Transverse colon (tissue), 4 donors: ENCODE results near the gene TBPL2. TPM values are rescaled to one million over a fixed set of nuclear protein-coding genes. Genes with fewer than 3 reads are reported as not detected.
A peak's percentile ranks its signal among the peaks of the same experiment; 100 is the strongest.
"Not testable (repeated sequence)": the region's sequence is repeated elsewhere in the genome, so short reads cannot be mapped to it uniquely, and the experiment has no call there.

Source experiments
- DNase-seq: peaks from one replicate; pipeline ENCODE4 v3.0.0-alpha.2; 2019
- H3K27ac ChIP-seq, 4 donors: fragments of 200-600 bp; sonication (generic); 2 replicates each; pipeline ENCODE4 v1.5.1; 2016 to 2018; ENCODE audit warnings: inconsistent platforms in 4 of 4
- H3K27me3 ChIP-seq: fragments of 200-600 bp; sonication (generic); 2 replicates; pipeline ENCODE4 v1.5.1; 2017; ENCODE audit warnings: inconsistent platforms
- H3K36me3 ChIP-seq, 4 donors: fragments of 200-600 bp; sonication (generic); 2 replicates each; pipeline ENCODE4 v1.5.1; 2017 to 2019; ENCODE audit warnings: inconsistent platforms in 4 of 4
- H3K4me1 ChIP-seq, 4 donors: fragments of 200-600 bp; sonication (generic); 2 replicates each; pipeline ENCODE4 v1.5.1; 2017 to 2020; ENCODE audit warnings: inconsistent platforms in 4 of 4
- H3K4me3 ChIP-seq, 4 donors: fragments of 200-600 bp; sonication (generic); 1 replicate in 1 of 4; 2 replicates in 3 of 4; pipeline versions ENCODE4 v1.5.1 to v1.6.1; 2017 to 2019; ENCODE audit warnings: inconsistent platforms in 4 of 4
- H3K9me3 ChIP-seq, 2 donors: fragments of 200-600 bp; sonication (generic); 2 replicates each; pipeline ENCODE4 v1.5.1; 2017 to 2019; ENCODE audit warnings: inconsistent platforms in 2 of 2
- CTCF ChIP-seq, 5 experiments: fragments of 200-600 bp in 3 of 5; fragments of 450-650 bp in 2 of 5; sonication (generic) in 3 of 5; IDR thresholded peaks; 1 replicate in 2 of 5; 2 replicates in 3 of 5; pipeline ENCODE4 v1.5.1; 2016 to 2017; ENCODE audit warnings: antibody characterized with exemption in 5 of 5, inconsistent platforms in 3 of 5, mild to moderate bottlenecking in 2 of 5, moderate library complexity in 1 of 5
- EP300 ChIP-seq: sonication (generic); formaldehyde crosslinking; IDR thresholded peaks from one replicate; pipeline ENCODE4 v1.6.1; 2017; ENCODE audit warnings: antibody characterized with exemption, low read depth
- POLR2A ChIP-seq: fragments of 450-650 bp; IDR thresholded peaks from one replicate; pipeline ENCODE4 v1.6.1; 2016; ENCODE audit warnings: antibody characterized with exemption, mild to moderate bottlenecking, moderate library complexity
- POLR2AphosphoS5 ChIP-seq, 3 donors: sonication (generic); formaldehyde crosslinking; IDR thresholded peaks; one replicate each; pipeline ENCODE4 v1.6.1; 2016; ENCODE audit warnings: antibody characterized with exemption in 3 of 3
- WGBS, 2 donors: methylation state at CpG; one replicate each; pipeline ENCODE4 v1.1.5; 2018; ENCODE audit warnings: low coverage in 1 of 2; 5-methylcytosine and 5-hydroxymethylcytosine counted together
- in situ Hi-C, 4 donors: fragments of 200-750 bp; cut with MboI; loops; one replicate each; pipeline versions ENCODE4 v1.15.0 to v1.15.1; 2017; ENCODE audit warnings: low sequenced_read_pairs in 3 of 4, low pct_ligation_motif_present in 1 of 4, low pct_unique_long_range_greater_than_20kb in 1 of 4
- intact Hi-C: fragments of 100-400 bp; cut with DNase I; formaldehyde crosslinking; loops from one replicate; pipeline ENCODE4 v1.15.1; 2023; ENCODE audit warnings: low total_unique reads
- total RNA-seq, 4 donors: library from RNA; depleted of rRNA; stranded (reverse); fragments of >200 nt; gene quantifications; one replicate each; pipeline ENCODE4 v1.1.0, GENCODE V29; 2016

Gene TBPL2
- total RNA-seq, 4 donors from 2014 or later: not detected

GRCh38 chr14:55457496-55457895 is 17.1 kb upstream of the TBPL2 start:
- intact Hi-C loops: no loop called here
- in situ Hi-C loops: loop anchor here in 1 of 4 donors (25.0 kb wide), 1 partner anchor 1030 kb away; no protein-coding TSS in a partner anchor
- Histone ChIP-seq H3K9me3 (no peaks in the 10 kb centered on the region), H3K4me3 (no peak overlapping the region), H3K36me3 (no peaks in the 10 kb centered on the region), H3K27me3 (no peaks in the 10 kb centered on the region), H3K4me1 (peaks cover 5 to 30% (median 10%) of the 10 kb centered on the region in 4 donors), H3K27ac (no peak overlapping the region)
- no peak for TF ChIP-seq CTCF (IDR thresholded peaks at IDR 0.05)
- TF ChIP-seq EP300: no peak
- TF ChIP-seq POLR2AphosphoS5 (IDR thresholded peaks at IDR 0.05): no peak
- TF ChIP-seq POLR2A: no peak
- no peak for DNase-seq
- 71 to 79% methylated on average over 5 to 6 of the region's 6 CpGs for WGBS, 2 donors

- in situ Hi-C loops: loop anchor here in 1 of 4 donors (25.0 kb wide), 1 partner anchor 1031 kb away; no protein-coding TSS in a partner anchor
- DNase-seq, H3K36me3 ChIP-seq, H3K4me3 ChIP-seq, H3K27ac ChIP-seq, H3K9me3 ChIP-seq, intact Hi-C loops, H3K27me3 ChIP-seq: not testable (repeated sequence)
- H3K4me1 ChIP-seq: peaks cover 5 to 41% (median 15%) of the 10 kb centered on the region in 4 donors
- 89% methylated on average over 27 of the region's 34 CpGs; no CpG with 5 or more reads in 1 of the 2 donors for WGBS, 2 donors
These were observed 16.0 kb upstream of the TBPL2 start for GRCh38 chr14:55456411-55456810.

GRCh38 chr14:55454264-55455002 is 14.0 kb upstream of the TBPL2 start:
- WGBS, 2 donors: 17 to 20% methylated on average over 2 to 13 of the region's 13 CpGs
- Histone ChIP-seq H3K36me3 (no peaks in the 10 kb centered on the region), H3K4me3 (peak overlapping the region in 1 of 4 donors; percentile 14), H3K4me1 (peaks cover 5 to 57% (median 20%) of the 10 kb centered on the region in 4 donors), H3K27me3 (no peaks in the 10 kb centered on the region), H3K27ac (peak overlapping the region; percentile 73 to 81 (median 78)), H3K9me3 (no peaks in the 10 kb centered on the region)
- intact Hi-C loops: loop anchor here (5.0 kb wide), 1 partner anchor 1762 kb away; no protein-coding TSS in a partner anchor
- DNase-seq: peak; percentile 68
- in situ Hi-C loops: loop anchor here in 1 of 4 donors (25.0 kb wide), 1 partner anchor 1033 kb away; no protein-coding TSS in a partner anchor
- TF ChIP-seq POLR2A (no peak), EP300 (no peak), CTCF (IDR thresholded peaks at IDR 0.05) (no peak), POLR2AphosphoS5 (IDR thresholded peaks at IDR 0.05) (peak in 1 of 3 donors; percentile 45)

- Histone ChIP-seq H3K27me3 (no peaks in the 10 kb centered on the region), H3K36me3 (no peaks in the 10 kb centered on the region), H3K27ac (peak overlapping the region; percentile 44 to 59 (median 48)), H3K4me3 (no peak overlapping the region), H3K4me1 (peaks cover 10 to 77% (median 29%) of the 10 kb centered on the region in 4 donors), H3K9me3 (no peaks in the 10 kb centered on the region)
- WGBS, 2 donors: 43% methylated on average over 2 of the region's 2 CpGs; no CpG with 5 or more reads in 1 of the 2 donors
- intact Hi-C loops: loop anchor here (5.0 kb wide), 1 partner anchor 1760 kb away; no protein-coding TSS in a partner anchor
- in situ Hi-C loops: loop anchor here in 1 of 4 donors (25.0 kb wide), 1 partner anchor 1035 kb away; no protein-coding TSS in a partner anchor
- TF ChIP-seq EP300 (no peak), POLR2A (no peak), POLR2AphosphoS5 (IDR thresholded peaks at IDR 0.05) (no peak), CTCF (IDR thresholded peaks at IDR 0.05) (no peak)
- DNase-seq: no peak
These were observed 11.5 kb upstream of the TBPL2 start for GRCh38 chr14:55451950-55452349.
